Testis (tissue), 2 donors: ENCODE data around the gene HEBP1.

Experiments used
- CTCF ChIP-seq, 3 experiments: fragments of 450-650 bp in 2 of 3; fragments of 200-600 bp in 1 of 3; sonication (generic) in 1 of 3; IDR thresholded peaks; one replicate each; pipeline ENCODE4 v1.5.1; 2016 to 2019; ENCODE audit warnings: antibody characterized with exemption in 3 of 3, mild to moderate bottlenecking in 2 of 3, moderate library complexity in 1 of 3
- POLR2A ChIP-seq: fragments of 450-650 bp; IDR thresholded peaks from one replicate; pipeline ENCODE4 v1.6.1; 2017; ENCODE audit warnings: antibody characterized with exemption, mild to moderate bottlenecking, moderate library complexity

GRCh38 chr12:12998248-12998647 lies 1.8 kb downstream of the HEBP1 start:
- TF ChIP-seq CTCF (IDR thresholded peaks at IDR 0.05) (no peak), POLR2A (no peak)
